A673 (cell line): ENCODE results near the gene NAXE. TPM values are rescaled to one million over a fixed set of nuclear protein-coding genes. Genes with fewer than 3 reads are reported as not detected.

Source experiments
- BruUV-seq: library from RNA; stranded (reverse); fragments of 400-500 nt; replicated peaks from 2 replicates; lab custom pipeline; 2021; lab: Mats Ljungman, UMichigan
- CTCF ChIA-PET: fragments of 300-600 bp; sonication (Branson Sonifier 250); formaldehyde crosslinking; loops from one replicate; lab custom pipeline; 2022; ENCODE audit warnings: antibody characterized with exemption; lab: Charles Lee
- POLR2A ChIA-PET: fragments of 300-600 bp; sonication (Branson Sonifier 250); formaldehyde crosslinking; loops from one replicate; lab custom pipeline; 2022; ENCODE audit warnings: antibody characterized with exemption; ENCODE audit not compliant: low non-redundant PET; lab: Charles Lee
- DNase-seq: peaks from one replicate; pipeline ENCODE4 v3.0.0-alpha.2; 2015; ENCODE audit warnings: low spot score
- H3K27ac ChIP-seq: fragments of 200-600 bp; sonication (generic); 2 replicates; pipeline ENCODE4 v1.5.1; 2016; ENCODE audit warnings: mixed run types, low read depth, mild to moderate bottlenecking, mixed read lengths, antibody characterized with exemption, low read length; ENCODE audit not compliant: poor library complexity, severe bottlenecking
- H3K27me3 ChIP-seq: fragments of 200-600 bp; sonication (generic); replicated peaks from 2 replicates; pipeline ENCODE4 v1.6.1; 2017; ENCODE audit warnings: mixed run types, low read depth, mild to moderate bottlenecking, mixed read lengths, antibody characterized with exemption, low read length; ENCODE audit not compliant: insufficient read depth, poor library complexity
- H3K36me3 ChIP-seq: fragments of 200-600 bp; sonication (generic); 2 replicates; pipeline ENCODE4 v1.6.1; 2016; ENCODE audit warnings: mixed run types, mild to moderate bottlenecking, mixed read lengths, antibody characterized with exemption, low read length; ENCODE audit not compliant: insufficient read depth, poor library complexity, severe bottlenecking
- H3K4me1 ChIP-seq: fragments of 200-600 bp; sonication (generic); 2 replicates; pipeline ENCODE4 v1.6.1; 2017; ENCODE audit warnings: mixed run types, mild to moderate bottlenecking, mixed read lengths, antibody characterized with exemption, low read length; ENCODE audit not compliant: insufficient read depth, poor library complexity, severe bottlenecking
- H3K4me3 ChIP-seq: fragments of 200-600 bp; sonication (generic); 2 replicates; pipeline ENCODE4 v1.5.1; 2016; ENCODE audit warnings: low read depth, mixed run types, mild to moderate bottlenecking, mixed read lengths, low read length; ENCODE audit not compliant: poor library complexity, severe bottlenecking
- H3K9me3 ChIP-seq: fragments of 200-600 bp; sonication (generic); 2 replicates; pipeline ENCODE4 v1.6.1; 2016; ENCODE audit warnings: mixed run types, low read depth, mild to moderate bottlenecking, mixed read lengths, antibody characterized with exemption, low read length; ENCODE audit not compliant: poor library complexity, severe bottlenecking
- EZH2 ChIP-seq: fragments of 200-600 bp; sonication (generic); IDR thresholded peaks from 2 replicates; pipeline ENCODE4 v1.6.1; 2017; ENCODE audit warnings: borderline replicate concordance, low read depth, mild to moderate bottlenecking, mixed read lengths, antibody characterized with exemption, low read length; ENCODE audit not compliant: poor library complexity, severe bottlenecking
- intact Hi-C: fragments of 100-400 bp; cut with micrococcal nuclease; formaldehyde crosslinking; loops from one replicate; pipeline ENCODE4 v1.10.0; 2022; ENCODE audit not compliant: unreplicated experiment
- total RNA-seq: library from RNA; stranded (reverse); gene quantifications from 2 replicates; pipeline ENCODE4 v1.2.3, GENCODE V29; 2021
- TF ChIP-seq, protein P1 (sequence below): fragments of 300-800, 200-600 bp; sonication (generic); conservative IDR thresholded peaks from 2 replicates; pipeline ENCODE4 v1.5.1; 2017; ENCODE audit warnings: low read depth, mild to moderate bottlenecking, antibody characterized with exemption, low read length, moderate library complexity, mixed read lengths

The NAXE gene
- total RNA-seq, 1 experiment from 2014 or later, result 125 TPM

DNA sequence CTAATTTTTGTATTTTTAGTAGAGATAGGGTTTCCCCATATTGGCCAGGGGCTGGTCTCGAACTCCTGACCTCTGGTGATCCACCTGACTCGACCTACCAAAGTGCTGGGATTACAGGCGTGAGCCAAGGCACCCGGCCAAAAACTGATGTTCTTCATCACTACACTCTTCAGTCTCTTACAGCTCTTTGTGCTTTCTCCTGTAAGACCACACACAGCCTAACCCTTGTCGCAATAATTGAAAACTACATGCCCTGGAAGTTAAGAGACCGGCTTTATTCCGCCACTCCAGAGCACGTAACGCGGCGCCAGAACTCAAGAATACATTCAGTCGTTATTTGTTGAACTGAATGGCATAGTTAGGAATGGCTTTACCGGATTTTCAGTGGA, 9.2 kb downstream of the NAXE start:
- H3K4me3 ChIP-seq, result peak overlapping the region; percentile 64
- TSS peak; percentile 58 for BruUV-seq
- peaks cover 34% of the 10 kb centered on the region for H3K36me3 ChIP-seq
- DNase-seq, result no peak
- H3K27me3 ChIP-seq, result no peaks in the 10 kb centered on the region
- POLR2A ChIA-PET, result no interaction called here
- no peak for TF ChIP-seq EZH2
- TF ChIP-seq, protein P1, sequence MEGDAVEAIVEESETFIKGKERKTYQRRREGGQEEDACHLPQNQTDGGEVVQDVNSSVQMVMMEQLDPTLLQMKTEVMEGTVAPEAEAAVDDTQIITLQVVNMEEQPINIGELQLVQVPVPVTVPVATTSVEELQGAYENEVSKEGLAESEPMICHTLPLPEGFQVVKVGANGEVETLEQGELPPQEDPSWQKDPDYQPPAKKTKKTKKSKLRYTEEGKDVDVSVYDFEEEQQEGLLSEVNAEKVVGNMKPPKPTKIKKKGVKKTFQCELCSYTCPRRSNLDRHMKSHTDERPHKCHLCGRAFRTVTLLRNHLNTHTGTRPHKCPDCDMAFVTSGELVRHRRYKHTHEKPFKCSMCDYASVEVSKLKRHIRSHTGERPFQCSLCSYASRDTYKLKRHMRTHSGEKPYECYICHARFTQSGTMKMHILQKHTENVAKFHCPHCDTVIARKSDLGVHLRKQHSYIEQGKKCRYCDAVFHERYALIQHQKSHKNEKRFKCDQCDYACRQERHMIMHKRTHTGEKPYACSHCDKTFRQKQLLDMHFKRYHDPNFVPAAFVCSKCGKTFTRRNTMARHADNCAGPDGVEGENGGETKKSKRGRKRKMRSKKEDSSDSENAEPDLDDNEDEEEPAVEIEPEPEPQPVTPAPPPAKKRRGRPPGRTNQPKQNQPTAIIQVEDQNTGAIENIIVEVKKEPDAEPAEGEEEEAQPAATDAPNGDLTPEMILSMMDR, result no peak
- CTCF ChIA-PET, result interaction anchor here (2.0 kb wide), 1 partner anchor 9 kb away, joined by 9 read pairs; the partner anchor contains the start of gene NAXE
- peaks cover 9% of the 10 kb centered on the region for H3K4me1 ChIP-seq
- H3K27ac ChIP-seq, result peak overlapping the region; percentile 80
- no peaks in the 10 kb centered on the region for H3K9me3 ChIP-seq
- intact Hi-C loops, result no loop called here

DNA sequence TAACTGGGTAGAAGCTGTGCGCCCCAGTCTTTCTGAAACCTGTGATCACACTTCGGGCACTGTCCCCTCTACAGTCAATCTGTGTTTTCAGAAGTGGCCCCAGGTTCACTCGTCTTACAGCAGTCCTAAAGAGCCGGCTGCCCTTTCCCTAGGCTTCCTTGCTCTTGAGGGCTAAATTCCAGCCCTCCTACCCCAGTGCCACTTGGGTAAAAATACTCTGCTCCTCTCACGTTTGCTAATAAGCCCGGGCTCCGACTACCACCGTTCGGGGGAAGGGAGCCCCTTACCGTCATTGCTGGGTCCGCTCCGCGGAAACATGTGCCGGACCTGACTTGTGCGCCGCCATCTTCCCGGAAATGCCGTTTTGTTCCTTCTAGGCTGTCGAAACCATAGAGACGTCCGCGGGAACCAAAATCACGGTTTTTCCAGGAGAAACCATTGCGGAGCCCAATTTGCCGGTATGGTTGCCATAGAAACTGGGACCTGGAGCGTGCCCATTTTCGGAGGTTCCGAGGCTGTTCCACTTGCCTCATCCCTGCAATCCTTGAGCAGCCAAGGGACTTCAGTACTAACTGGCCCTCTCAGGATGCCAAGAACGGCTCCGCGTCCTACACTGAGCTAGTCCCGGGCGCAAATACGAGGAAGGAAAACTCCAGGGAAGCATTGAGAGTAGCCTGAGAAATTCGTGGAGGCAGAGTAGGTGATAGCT, 9.7 kb downstream of the NAXE start, which contains the start of gene GPATCH4:
GPATCH4 (minus strand) TSS at position 358 of the 709 bp plus-strand sequence.
- H3K4me3 ChIP-seq, result peak within 1 kb of the TSS; percentile 64
- TF ChIP-seq, protein P1, result no peak
- TF ChIP-seq EZH2, result no peak
- H3K27ac ChIP-seq, result peak within 1 kb of the TSS; percentile 80
- peak; percentile 95 for DNase-seq
- ChIA-PET CTCF (interaction anchor here (2.0 kb wide), 1 partner anchor 9 kb away, joined by 9 read pairs; the partner anchor contains the start of gene NAXE), POLR2A (interaction anchor here (0.6 kb wide), 1 partner anchor 74 kb away, joined by 7 read pairs; no protein-coding TSS in a partner anchor)
- H3K4me1 ChIP-seq, result peaks cover 9% of the 10 kb centered on the region
- no TSS peak for BruUV-seq
- H3K36me3 ChIP-seq, result peaks cover 28% of the 10 kb centered on the region
- H3K27me3 ChIP-seq, result no peaks in the 10 kb centered on the region
- intact Hi-C loops, result no loop called here
- H3K9me3 ChIP-seq, result no peaks in the 10 kb centered on the region

DNA sequence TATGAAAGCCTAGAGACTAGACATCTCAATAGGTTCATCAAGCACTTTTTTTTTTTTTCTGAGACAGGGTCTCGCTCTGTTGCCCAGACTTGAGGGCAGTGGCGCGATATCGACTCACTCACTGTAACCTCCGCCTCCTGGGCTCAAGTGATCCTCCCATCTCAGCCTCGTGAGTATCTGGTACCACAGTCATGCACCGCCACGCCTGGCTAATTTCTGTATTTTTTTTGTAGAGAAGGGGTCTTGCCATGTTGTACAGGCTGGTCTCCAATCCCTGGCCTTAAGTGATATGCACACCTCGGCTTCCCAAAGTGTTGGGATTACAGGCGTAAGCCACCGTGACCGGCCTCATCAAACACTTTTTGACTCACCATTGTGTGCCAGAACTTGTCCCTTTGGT, 10.3 kb downstream of the NAXE start:
- H3K36me3 ChIP-seq, result peaks cover 22% of the 10 kb centered on the region
- BruUV-seq, result no TSS peak
- intact Hi-C loops, result no loop called here
- peak overlapping the region; percentile 80 for H3K27ac ChIP-seq
- no peak for DNase-seq
- H3K4me3 ChIP-seq, result peak overlapping the region; percentile 64
- H3K4me1 ChIP-seq, result peaks cover 9% of the 10 kb centered on the region
- H3K9me3 ChIP-seq, result no peaks in the 10 kb centered on the region
- TF ChIP-seq, protein P1, result no peak
- TF ChIP-seq EZH2, result no peak
- CTCF ChIA-PET, result interaction anchor here (0.7 to 2.0 kb wide), 2 partner anchors 10 to 259 kb away, joined by 3 to 9 read pairs; partner anchors contain the start of gene NAXE
- POLR2A ChIA-PET, result no interaction called here
- H3K27me3 ChIP-seq, result no peaks in the 10 kb centered on the region
